ENCODE measurements around the gene ANKIB1.
"Not testable (repeated sequence)": the region's sequence is repeated elsewhere in the genome, so short reads cannot be mapped to it uniquely, and the experiment has no call there.

The ANKIB1 gene

GRCh38 chr7:92403760-92404074, 157.9 kb downstream of the ANKIB1 start:
- no peak for DNase-seq (ENCODE audit: low spot score)

DNA sequence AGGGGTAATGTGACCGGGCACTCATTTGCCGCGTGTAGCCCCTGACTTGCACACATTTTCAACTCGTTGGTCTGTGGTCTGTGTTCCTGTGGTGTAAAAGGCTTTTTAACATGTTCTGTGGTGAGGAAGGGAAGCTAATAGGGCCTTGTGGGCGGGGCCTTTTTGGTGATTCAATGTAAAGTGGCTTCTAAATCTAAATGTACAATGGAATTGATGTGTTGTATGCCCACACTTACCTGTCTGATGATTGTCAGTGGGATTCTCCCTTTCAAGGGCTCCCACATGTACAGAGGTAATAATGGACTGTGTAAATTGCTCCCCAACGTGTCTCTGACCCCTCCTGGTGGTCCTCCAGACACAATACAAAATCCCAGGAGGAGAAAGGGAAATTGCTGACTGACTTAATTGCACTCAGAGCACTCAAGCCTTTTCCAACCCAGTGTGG, 158.4 kb downstream of the ANKIB1 start:
- DNase-seq (ENCODE audit: low spot score), result no peak

GRCh38 chr7:92409357-92409756, 163.6 kb downstream of the ANKIB1 start:
- DNase-seq (ENCODE audit: low spot score), result no peak

DNA sequence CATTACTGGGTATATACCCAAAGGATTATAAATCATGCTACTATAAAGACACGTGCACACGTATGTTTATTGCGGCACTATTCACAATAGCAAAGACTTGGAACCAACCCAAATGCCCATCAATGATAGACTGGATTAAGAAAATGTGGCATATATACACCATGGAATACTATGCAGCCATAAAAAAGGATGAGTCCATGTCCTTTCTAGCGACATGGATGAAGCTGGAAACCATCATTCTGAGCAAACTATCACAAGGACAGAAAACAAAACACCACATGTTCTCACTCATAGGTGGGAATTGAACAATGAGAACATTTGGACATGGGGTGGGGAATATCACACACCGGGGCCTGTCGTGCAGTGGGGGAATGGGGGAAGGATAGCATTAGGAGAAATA, 164.4 kb downstream of the ANKIB1 start:
- DNase-seq (ENCODE audit: low spot score), result not testable (repeated sequence)

- no peak for DNase-seq (ENCODE audit: low spot score)
These were observed 167.0 kb downstream of the ANKIB1 start for GRCh38 chr7:92412745-92413144.

DNA sequence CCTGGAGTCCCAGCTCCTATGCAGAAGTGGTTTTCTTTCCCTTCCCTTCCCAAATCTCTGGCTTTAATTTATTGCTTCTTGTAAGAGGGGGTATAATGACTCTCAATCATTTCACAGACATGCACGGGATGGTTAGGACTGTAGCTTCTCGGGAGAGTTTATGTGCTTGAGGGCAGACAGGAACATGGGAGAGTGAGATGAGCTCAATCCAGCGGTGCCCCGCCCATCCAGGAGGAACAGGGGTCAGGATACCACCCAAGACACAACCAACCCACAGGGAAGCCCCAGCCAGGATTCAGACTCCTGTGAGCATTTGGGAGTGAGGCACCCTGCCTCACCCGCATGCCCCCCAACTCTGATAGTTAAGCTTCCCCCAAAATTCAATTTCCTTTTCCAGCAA, 167.8 kb downstream of the ANKIB1 start:
- DNase-seq (ENCODE audit: low spot score), result no peak

DNA sequence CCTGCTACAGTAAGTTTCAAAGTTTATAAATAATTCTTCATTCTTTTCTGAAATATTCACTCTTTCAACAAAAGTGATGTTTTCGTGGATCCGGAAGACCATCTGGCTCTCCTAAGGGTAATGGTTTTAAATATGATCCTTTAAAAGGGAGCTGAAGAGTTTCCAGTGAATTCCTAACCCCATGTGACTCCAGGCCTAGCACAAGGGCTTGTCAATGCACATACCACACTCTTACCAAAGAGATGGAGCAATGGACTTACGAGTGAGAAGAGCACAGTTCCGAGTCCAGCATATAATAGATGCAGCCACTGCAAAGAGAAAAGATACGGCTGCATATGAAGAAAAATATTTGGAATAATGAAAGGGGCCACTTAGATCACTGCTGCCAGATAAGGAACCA, 169.5 kb downstream of the ANKIB1 start:
- no peak for DNase-seq (ENCODE audit: low spot score)

GRCh38 chr7:92417913-92418312, 172.1 kb downstream of the ANKIB1 start:
- DNase-seq (ENCODE audit: low spot score), result no peak

- DNase-seq (ENCODE audit: low spot score), result no peak
These were observed 176.1 kb downstream of the ANKIB1 start for GRCh38 chr7:92421676-92422435.

- no peak for DNase-seq (ENCODE audit: low spot score)
These were observed 177.2 kb downstream of the ANKIB1 start for GRCh38 chr7:92422926-92423325.

GRCh38 chr7:92423710-92424131, 177.9 kb downstream of the ANKIB1 start:
- DNase-seq (ENCODE audit: low spot score), result no peak

DNA sequence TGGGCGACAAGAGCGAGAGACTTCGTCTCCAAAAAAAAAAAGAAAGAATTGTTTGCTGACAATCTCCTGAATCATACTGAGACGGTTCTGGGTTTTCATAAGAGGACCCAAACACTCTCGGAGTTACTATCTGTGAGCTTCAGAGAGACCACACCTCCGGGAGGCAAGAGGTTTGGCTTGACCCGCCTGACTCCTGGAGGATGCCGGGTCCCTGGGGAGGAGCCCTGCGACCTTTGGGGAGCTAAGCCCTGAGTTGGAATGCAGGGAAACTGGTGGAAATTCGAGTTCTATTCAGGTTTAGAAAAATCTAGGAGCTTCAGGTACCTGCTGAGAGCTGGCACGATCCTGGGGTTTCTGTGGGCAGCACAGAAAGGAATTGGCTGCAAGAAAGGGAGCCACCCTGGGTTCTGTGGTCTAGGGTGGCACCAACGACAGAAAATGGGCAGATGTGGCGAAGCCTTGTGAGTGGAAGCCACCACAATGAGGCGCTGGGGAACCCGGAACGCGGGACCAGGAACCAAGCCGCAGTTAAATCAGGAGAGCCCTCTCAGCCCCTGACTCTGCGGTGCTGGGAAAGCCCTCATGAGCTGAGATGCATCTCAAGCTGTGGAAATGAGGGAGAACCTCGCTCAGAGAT, 179.7 kb downstream of the ANKIB1 start:
- DNase-seq (ENCODE audit: low spot score), result peak; percentile 23

- DNase-seq (ENCODE audit: low spot score), result no peak
These were observed 181.4 kb downstream of the ANKIB1 start for GRCh38 chr7:92427193-92427592.

GRCh38 chr7:92432299-92432946, 186.6 kb downstream of the ANKIB1 start:
- no peak for DNase-seq (ENCODE audit: low spot score)

DNA sequence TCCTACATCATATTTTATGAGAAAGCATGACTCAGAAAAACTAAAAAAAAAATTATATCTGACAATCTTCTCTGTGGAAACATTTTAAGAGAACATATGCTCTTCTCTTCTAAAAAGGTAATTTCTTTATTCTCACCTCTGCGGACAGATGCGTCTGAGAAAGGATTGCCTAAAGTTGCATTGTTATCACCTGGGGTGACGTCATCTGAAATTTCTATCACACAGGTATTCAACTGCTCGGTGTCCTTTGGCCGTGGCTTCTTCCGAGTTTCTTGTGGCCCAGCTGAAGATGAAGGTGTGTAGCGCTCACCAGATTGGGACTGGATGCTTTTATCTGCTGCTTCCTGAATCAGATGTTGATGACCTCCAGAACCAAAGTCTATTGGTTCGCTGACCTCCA, 187.2 kb downstream of the ANKIB1 start:
- DNase-seq (ENCODE audit: low spot score), result no peak

DNA sequence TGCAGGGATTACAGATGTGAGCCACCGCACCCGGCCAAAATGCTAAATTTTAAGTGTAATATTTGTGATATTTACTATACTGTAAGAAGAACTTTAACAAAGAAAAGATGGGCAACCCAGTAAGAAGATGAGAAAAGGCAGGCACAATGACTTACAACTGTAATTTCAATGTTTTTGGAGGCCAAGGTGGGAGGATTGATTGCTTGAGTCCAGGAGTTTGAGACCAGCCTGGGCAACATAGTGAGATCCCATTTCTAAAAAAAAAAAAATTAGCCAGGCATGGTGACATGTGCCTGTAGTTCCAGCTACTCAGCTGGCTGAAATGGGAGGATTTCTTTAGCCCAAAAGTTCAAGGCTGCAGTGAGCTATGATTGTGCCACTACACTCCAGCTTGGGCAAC, 189.8 kb downstream of the ANKIB1 start:
- no peak for DNase-seq (ENCODE audit: low spot score)

- DNase-seq (ENCODE audit: low spot score), result no peak
These were observed 191.1 kb downstream of the ANKIB1 start for GRCh38 chr7:92436612-92437445.

DNA sequence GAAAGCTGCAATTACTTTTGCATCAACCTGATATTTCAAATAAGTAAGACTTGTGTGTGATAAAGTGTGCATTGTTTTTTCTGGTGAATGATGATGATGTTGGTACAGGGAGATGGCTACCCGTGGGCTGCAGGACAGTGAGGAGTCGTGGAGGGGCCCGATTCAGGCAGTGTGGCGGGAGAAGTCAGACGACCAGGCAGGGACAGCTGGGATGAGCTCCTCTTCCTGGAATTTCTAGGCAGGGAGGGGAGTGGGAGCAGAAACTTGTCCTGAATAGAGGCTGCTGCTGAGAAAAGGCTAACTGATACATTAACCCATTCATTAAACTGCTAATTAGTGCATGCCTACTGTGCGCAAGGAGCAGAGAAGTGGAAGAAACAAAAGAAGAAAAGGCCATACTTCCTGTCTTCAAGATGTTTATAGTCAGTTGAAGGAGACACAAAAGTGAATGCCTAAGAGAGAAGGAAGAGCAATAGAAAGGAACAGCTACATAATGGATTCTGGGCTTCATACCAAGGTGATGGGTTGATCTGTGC, 192.2 kb downstream of the ANKIB1 start:
- DNase-seq (ENCODE audit: low spot score), result no peak

DNA sequence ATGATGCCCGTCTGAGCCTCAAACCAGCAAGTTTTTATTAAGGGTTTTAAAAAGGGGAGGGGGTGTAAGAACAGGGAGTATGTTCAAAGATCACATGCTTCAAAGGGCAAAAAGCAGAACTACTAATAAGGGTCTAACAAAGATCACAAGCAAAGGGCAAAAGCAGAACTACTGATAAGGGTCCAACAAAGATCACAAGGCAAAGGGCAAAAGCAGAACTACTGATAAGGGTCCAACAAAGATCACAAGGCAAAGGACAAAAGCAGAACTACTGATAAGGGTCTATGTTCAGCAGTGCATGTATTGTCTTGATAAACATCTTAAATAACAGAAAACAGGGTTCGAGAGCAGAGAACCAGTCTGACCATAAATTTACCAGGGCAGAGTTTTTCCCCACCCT, 196.9 kb downstream of the ANKIB1 start:
- not testable (repeated sequence) for DNase-seq (ENCODE audit: low spot score)

- DNase-seq (ENCODE audit: low spot score), result no peak
These were observed 201.1 kb downstream of the ANKIB1 start for GRCh38 chr7:92446869-92447344.

GRCh38 chr7:92447345-92448204, 201.8 kb downstream of the ANKIB1 start, which contains the start of gene GATAD1:
Gene GATAD1, plus strand, starts transcription at chr7:92447482. Its CDS starts 248 bp downstream, at chr7:92447730.
- DNase-seq (ENCODE audit: low spot score), result peak; percentile 88

Data from germinal center (tissue), 1 donor.